C1 segment of cervical spinal cord (tissue), 14 donors: ENCODE data around the gene CEP85L.
A peak's percentile ranks its signal among the peaks of the same experiment; 100 is the strongest.
"Not testable (repeated sequence)": the region's sequence is repeated elsewhere in the genome, so short reads cannot be mapped to it uniquely, and the experiment has no call there.

Source experiments
- DNase-seq, 14 donors: peaks; one replicate each; lab custom pipeline; 2025; lab: John Stamatoyannopoulos, UW

The CEP85L gene

GRCh38 chr6:118500130-118501015 is 151.0 kb downstream of the CEP85L start:
- no peak for DNase-seq

GRCh38 chr6:118495485-118496280 is 155.7 kb downstream of the CEP85L start:
- no peak for DNase-seq

- DNase-seq: no peak
Observed at GRCh38 chr6:118494091-118494490, 157.3 kb downstream of the CEP85L start.

GRCh38 chr6:118489990-118490389 is 161.4 kb downstream of the CEP85L start:
- no peak for DNase-seq

- no peak for DNase-seq
Observed at GRCh38 chr6:118488631-118489030, 162.8 kb downstream of the CEP85L start.

GRCh38 chr6:118485601-118486550 is 165.5 kb downstream of the CEP85L start:
- peak in 5 of 14 donors; percentile 2 to 20 (median 13) for DNase-seq

GRCh38 chr6:118476551-118476950 is 174.8 kb downstream of the CEP85L start:
- peak in 1 of 14 donors; percentile 28 for DNase-seq

- no peak for DNase-seq
Observed at GRCh38 chr6:118473266-118473665, 178.1 kb downstream of the CEP85L start.

- DNase-seq: no peak
Observed at GRCh38 chr6:118469468-118469867, 181.9 kb downstream of the CEP85L start.

- DNase-seq: no peak
Observed at GRCh38 chr6:118468682-118469465, 182.5 kb downstream of the CEP85L start.

- DNase-seq: no peak
Observed at GRCh38 chr6:118467181-118467580, 184.2 kb downstream of the CEP85L start.

- no peak for DNase-seq
Observed at GRCh38 chr6:118464620-118465019, 186.8 kb downstream of the CEP85L start.

GRCh38 chr6:118460958-118461470 is 190.4 kb downstream of the CEP85L start:
- DNase-seq: no peak

GRCh38 chr6:118456982-118457381 is 194.4 kb downstream of the CEP85L start:
- DNase-seq: no peak

GRCh38 chr6:118451839-118452238 is 199.6 kb downstream of the CEP85L start:
- no peak for DNase-seq

- DNase-seq: no peak
Observed at GRCh38 chr6:118444796-118445195, 206.6 kb downstream of the CEP85L start.

- no peak for DNase-seq
Observed at GRCh38 chr6:118436482-118436881, 214.9 kb downstream of the CEP85L start.

GRCh38 chr6:118434147-118434546 is 217.2 kb downstream of the CEP85L start:
- not testable (repeated sequence) for DNase-seq

- not testable (repeated sequence) for DNase-seq
Observed at GRCh38 chr6:118421312-118421711, 230.1 kb downstream of the CEP85L start.
